Measurements from ENCODE around the gene PKD1L1. TPM values are rescaled to one million over a fixed set of nuclear protein-coding genes. Genes with fewer than 3 reads are reported as not detected.
"Not testable (repeated sequence)": the region's sequence is repeated elsewhere in the genome, so short reads cannot be mapped to it uniquely, and the experiment has no call there.

Gene PKD1L1
- total RNA-seq, 1 experiment from 2014 or later, result 0.17 TPM

GRCh38 chr7:47755248-47755647 is 193.0 kb downstream of the PKD1L1 start:
- Histone ChIP-seq H3K56ac (ENCODE audit: insufficient read length, low read depth, low read length) (no peak overlapping the region), H2AFZ (ENCODE audit: low read length) (no peak overlapping the region), H2BK15ac (ENCODE audit: low read depth, low read length) (no peak overlapping the region), H3K18ac (ENCODE audit: insufficient read length, low read depth, low read length) (no peak overlapping the region), H2BK120ac (ENCODE audit: low read depth, low read length, poor library complexity, severe bottlenecking) (no peak overlapping the region), H3K23ac (ENCODE audit: insufficient read length, low read depth, low read length) (no peak overlapping the region), H3K4me1 (ENCODE audit: insufficient read depth, low read length) (no peaks in the 10 kb centered on the region), H3K9ac (ENCODE audit: extremely low read depth, insufficient read length, low read length) (no peak overlapping the region), H3K4me2 (ENCODE audit: insufficient read depth, insufficient read length, low read length) (no peak overlapping the region), H4K91ac (ENCODE audit: insufficient read length, low read depth, low read length) (no peak overlapping the region), H3K14ac (ENCODE audit: insufficient read depth, low read length) (no peak overlapping the region), H3T11ph (ENCODE audit: low read length) (no peak overlapping the region), H4K20me1 (ENCODE audit: control insufficient read depth, insufficient read depth, insufficient read length) (no peaks in the 10 kb centered on the region), H3K79me1 (ENCODE audit: insufficient read depth, low read depth, low read length, poor library complexity, severe bottlenecking) (no peaks in the 10 kb centered on the region), H2BK20ac (ENCODE audit: low read depth, low read length, poor library complexity, severe bottlenecking) (no peak overlapping the region), H3K4ac (ENCODE audit: low read depth, low read length) (no peak overlapping the region), H3K79me2 (ENCODE audit: insufficient read depth, low read length) (no peaks in the 10 kb centered on the region), H2AK5ac (ENCODE audit: insufficient read length, low read length) (no peak overlapping the region), H3K23me2 (ENCODE audit: insufficient read length, low read depth, low read length, poor library complexity, severe bottlenecking) (no peaks in the 10 kb centered on the region), H3K27me3 (ENCODE audit: insufficient read depth, low read length) (no peaks in the 10 kb centered on the region), H2BK12ac (ENCODE audit: insufficient read length, low read depth, low read length) (no peak overlapping the region), H3K9me3 (ENCODE audit: control insufficient read depth, low read depth, low read length) (no peaks in the 10 kb centered on the region), H4K8ac (replicated peaks; ENCODE audit: insufficient read length, low read depth, low read length) (no peak overlapping the region), H3K27ac (ENCODE audit: insufficient read length, low read depth, low read length) (no peak overlapping the region), H2BK5ac (ENCODE audit: insufficient read length, low read length) (no peak overlapping the region), H4K5ac (ENCODE audit: insufficient read length, low read depth, low read length) (no peak overlapping the region)
- H3K4me1 Mint-ChIP-seq, result peaks cover 2 to 6% of the 10 kb centered on the region in 2 experiments; a peak in 3 of 4 replicates
- H3K36me3 Mint-ChIP-seq (ENCODE audit: insufficient read depth in 1 of 3, low read depth in 3 of 3), result no peaks in the 10 kb centered on the region; a peak in 1 of 7 replicates
- DNase-seq, result no peak
- peaks cover 0 to 3% of the 10 kb centered on the region in 2 experiments; a peak in 3 of 5 replicates for H3K9me3 Mint-ChIP-seq
- no CpG with 5 or more reads among the region's 3 CpGs for WGBS (ENCODE audit: extremely low coverage, insufficient read length, low lambda C conversion rate)
- H3K4me3 Mint-ChIP-seq, result no peak overlapping the region
- H3K27me3 Mint-ChIP-seq (ENCODE audit: low read depth), result peaks cover 2% of the 10 kb centered on the region; the same call in 1 of the 2 replicates
- H3K27ac Mint-ChIP-seq, result no peak overlapping the region
- no peak for TF ChIP-seq CTCF (conservative IDR thresholded peaks at IDR 0.05)

- H2BK120ac ChIP-seq (ENCODE audit: low read depth, low read length, poor library complexity, severe bottlenecking); H3K79me1 ChIP-seq (ENCODE audit: insufficient read depth, low read depth, low read length, poor library complexity, severe bottlenecking); H3K27me3 Mint-ChIP-seq (ENCODE audit: low read depth); H3K18ac ChIP-seq (ENCODE audit: insufficient read length, low read depth, low read length); H2AFZ ChIP-seq (ENCODE audit: low read length); H3K79me2 ChIP-seq (ENCODE audit: insufficient read depth, low read length); H3K4me1 ChIP-seq (ENCODE audit: insufficient read depth, low read length); H3K23ac ChIP-seq (ENCODE audit: insufficient read length, low read depth, low read length); H3K9me3 Mint-ChIP-seq; H3K4ac ChIP-seq (ENCODE audit: low read depth, low read length); H3K9ac ChIP-seq (ENCODE audit: extremely low read depth, insufficient read length, low read length); H3K4me1 Mint-ChIP-seq; H3K27ac Mint-ChIP-seq; H3K4me2 ChIP-seq (ENCODE audit: insufficient read depth, insufficient read length, low read length); H3T11ph ChIP-seq (ENCODE audit: low read length); H3K9me3 ChIP-seq (ENCODE audit: control insufficient read depth, low read depth, low read length); H4K5ac ChIP-seq (ENCODE audit: insufficient read length, low read depth, low read length); H4K91ac ChIP-seq (ENCODE audit: insufficient read length, low read depth, low read length); H3K27ac ChIP-seq (ENCODE audit: insufficient read length, low read depth, low read length); H2BK12ac ChIP-seq (ENCODE audit: insufficient read length, low read depth, low read length); H3K56ac ChIP-seq (ENCODE audit: insufficient read length, low read depth, low read length); H2AK5ac ChIP-seq (ENCODE audit: insufficient read length, low read length); H4K20me1 ChIP-seq (ENCODE audit: control insufficient read depth, insufficient read depth, insufficient read length); H3K14ac ChIP-seq (ENCODE audit: insufficient read depth, low read length); H3K27me3 ChIP-seq (ENCODE audit: insufficient read depth, low read length); H3K4me3 Mint-ChIP-seq; H3K36me3 Mint-ChIP-seq (ENCODE audit: insufficient read depth in 1 of 3, low read depth in 3 of 3); H2BK20ac ChIP-seq (ENCODE audit: low read depth, low read length, poor library complexity, severe bottlenecking); DNase-seq; H4K8ac ChIP-seq (replicated peaks; ENCODE audit: insufficient read length, low read depth, low read length); H2BK15ac ChIP-seq (ENCODE audit: low read depth, low read length); H3K23me2 ChIP-seq (ENCODE audit: insufficient read length, low read depth, low read length, poor library complexity, severe bottlenecking); H2BK5ac ChIP-seq (ENCODE audit: insufficient read length, low read length): not testable (repeated sequence)
- WGBS (ENCODE audit: extremely low coverage, insufficient read length, low lambda C conversion rate), result no CpG with 5 or more reads among the region's 5 CpGs
Observed at GRCh38 chr7:47751724-47752123, 196.5 kb downstream of the PKD1L1 start.
